ENCODE results near the gene SYNE1.

Gene SYNE1

GRCh38 chr6:152314483-152314832 lies 322.7 kb downstream of the SYNE1 start:
- DNase-seq (ENCODE audit: low read depth in 2 of 2) = no peak

DNA sequence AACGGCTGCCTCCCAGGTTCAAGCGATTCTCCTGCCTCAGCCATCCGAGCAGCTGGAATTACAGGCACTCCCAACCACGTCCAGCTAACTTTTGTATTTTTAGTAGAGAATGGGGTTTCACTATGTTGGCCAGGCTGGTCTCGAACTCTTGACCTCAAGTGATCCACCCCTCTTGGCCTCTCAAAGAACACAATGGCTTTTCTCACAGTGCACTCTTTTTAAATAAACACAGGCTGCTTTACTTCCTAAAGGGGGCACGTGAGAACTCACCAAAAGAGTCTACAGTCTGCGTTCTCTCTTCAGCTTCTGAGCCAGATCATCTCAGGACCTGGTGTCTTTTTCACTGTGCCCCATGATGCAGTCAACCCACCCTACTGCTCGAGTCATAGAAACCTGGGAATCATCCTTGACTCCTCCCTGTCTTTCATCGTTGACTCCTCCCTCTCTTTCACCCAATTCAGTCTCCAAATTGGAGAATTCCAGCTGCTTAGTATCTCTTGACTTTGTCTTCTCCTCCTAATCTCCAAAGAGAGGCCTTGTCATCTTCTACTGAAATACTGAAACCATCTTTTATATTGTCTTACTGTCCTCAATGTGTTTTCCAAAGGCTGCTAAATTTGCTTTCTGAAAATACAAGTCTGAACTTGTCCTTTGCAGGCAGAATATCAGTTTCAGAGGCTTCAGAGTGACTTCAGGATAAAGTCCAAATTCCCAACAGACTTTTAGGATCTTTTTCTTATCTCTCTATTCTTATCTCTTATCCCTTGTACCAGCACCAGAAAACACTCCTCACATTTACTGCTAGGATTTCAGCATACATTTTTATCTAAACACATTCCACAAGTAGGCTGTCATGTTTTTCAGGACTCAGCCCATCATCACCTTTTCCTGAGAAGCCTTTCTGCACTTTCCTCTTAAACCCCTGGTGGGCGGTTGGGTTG lies 323.4 kb downstream of the SYNE1 start:
- DNase-seq (ENCODE audit: low read depth in 2 of 2) = no peak

DNA sequence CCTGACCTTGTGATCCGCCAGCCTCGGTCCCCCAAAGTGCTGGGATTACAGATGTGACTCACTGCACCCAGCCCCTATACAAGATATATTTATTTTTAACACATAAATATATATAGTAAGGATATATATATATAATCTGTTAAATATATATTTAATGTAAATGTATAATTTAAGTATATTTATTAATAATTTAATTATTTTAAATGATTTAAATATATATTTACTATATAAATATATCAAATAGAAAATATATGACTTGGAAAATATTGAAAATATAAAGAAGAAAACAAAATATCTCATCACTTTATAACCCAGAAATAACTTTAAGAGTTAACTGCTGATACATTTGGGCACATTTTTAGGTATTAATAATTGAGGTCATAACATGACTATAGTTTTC lies 324.7 kb downstream of the SYNE1 start:
- no peak for DNase-seq (ENCODE audit: low read depth in 2 of 2)

DNA sequence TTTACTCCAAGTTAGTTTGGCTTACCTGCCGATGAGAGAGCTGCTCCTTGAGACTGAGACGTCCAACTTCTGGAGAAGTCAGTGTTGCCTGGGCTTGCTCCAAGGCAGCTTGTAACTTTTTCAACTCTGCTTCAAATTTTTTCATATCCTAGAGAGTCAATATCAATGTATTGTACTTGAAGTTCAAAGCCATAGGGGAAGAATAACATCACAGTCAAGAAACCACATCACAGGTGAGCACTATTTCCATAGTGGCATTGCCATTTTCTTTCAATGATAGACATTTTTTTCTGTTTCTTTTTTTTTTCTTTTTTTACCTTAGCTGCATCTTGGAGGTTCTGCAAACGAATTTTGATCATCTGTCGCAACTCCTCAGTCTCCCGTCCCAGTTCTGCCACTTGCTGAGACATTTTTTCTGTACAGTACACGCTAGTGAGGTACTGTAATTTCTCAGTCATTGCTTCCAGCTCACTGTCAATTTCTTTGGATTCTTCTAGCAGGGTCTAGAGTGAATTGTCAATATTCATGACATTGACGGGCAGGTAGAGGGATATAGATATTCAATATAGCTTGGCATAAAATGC lies 326.7 kb downstream of the SYNE1 start:
- DNase-seq (ENCODE audit: low read depth in 2 of 2) = no peak

- DNase-seq (ENCODE audit: low read depth in 2 of 2) = peak; percentile 44 to 55
These were observed 327.5 kb downstream of the SYNE1 start for GRCh38 chr6:152309648-152310047.

DNA sequence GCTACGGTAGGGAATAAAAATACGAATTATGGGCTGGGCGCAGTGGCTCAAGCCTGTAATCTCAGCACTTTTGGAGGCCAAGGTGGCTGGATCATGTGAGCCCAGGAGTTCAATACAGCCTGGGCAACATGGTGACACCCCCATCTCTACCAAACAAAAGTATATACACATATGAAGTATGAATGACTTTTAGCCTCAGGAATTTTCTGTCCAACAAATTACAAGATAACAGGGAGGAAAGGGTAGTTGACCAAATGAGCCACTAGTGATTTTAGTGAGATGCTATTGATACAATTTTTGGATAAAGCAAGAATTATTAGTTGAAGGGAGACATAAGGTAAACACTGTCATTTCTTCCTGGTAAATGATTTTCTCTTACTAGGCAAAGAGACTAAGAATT lies 328.2 kb downstream of the SYNE1 start:
- no peak for DNase-seq (ENCODE audit: low read depth in 2 of 2)

- no peak for DNase-seq (ENCODE audit: low read depth in 2 of 2)
These were observed 328.9 kb downstream of the SYNE1 start for GRCh38 chr6:152308306-152308705.

- no peak for DNase-seq (ENCODE audit: low read depth in 2 of 2)
These were observed 331.5 kb downstream of the SYNE1 start for GRCh38 chr6:152305672-152306071.

DNA sequence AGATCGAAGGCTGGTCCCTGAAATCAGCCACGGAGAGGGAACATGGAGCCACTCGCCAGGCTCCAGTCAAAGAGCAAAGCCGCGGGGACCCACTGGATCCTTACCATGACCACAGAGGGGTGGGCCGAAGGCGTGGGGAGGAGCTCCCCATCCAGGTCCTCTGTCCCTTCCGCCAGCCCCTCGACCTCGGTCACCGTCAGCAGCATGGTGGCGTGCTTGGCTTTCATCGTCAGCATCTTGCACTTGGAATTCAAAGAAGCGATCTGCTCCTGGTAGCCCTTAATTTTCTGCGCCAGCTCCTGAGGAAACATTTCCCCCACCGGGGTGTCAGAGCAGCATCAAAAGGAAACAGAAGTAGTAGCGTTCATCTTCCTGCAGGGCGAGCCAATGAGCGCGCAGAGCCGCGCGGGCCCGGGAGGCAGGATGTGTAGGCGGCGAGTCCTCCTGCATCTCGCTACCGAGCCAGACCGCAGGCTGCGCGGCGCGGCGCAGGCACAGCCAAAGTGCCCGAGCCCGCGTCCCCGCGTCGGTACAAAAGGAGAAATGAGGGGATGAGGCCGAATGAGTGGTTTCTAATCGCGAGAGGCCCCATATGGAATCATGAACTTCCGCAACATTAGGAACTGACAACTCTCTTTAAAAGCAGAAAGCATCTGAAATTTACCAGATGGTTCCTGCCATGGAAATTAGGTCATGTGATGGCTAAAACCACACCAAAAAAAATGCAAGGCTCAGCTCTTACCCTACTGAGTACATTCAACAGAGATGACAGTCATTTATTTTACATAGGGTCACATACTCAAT lies 335.2 kb downstream of the SYNE1 start:
- peak; percentile 79 to 89 for DNase-seq (ENCODE audit: low read depth in 2 of 2)

GRCh38 chr6:152301021-152301764 lies 336.0 kb downstream of the SYNE1 start:
- DNase-seq (ENCODE audit: low read depth in 2 of 2) = no peak

DNA sequence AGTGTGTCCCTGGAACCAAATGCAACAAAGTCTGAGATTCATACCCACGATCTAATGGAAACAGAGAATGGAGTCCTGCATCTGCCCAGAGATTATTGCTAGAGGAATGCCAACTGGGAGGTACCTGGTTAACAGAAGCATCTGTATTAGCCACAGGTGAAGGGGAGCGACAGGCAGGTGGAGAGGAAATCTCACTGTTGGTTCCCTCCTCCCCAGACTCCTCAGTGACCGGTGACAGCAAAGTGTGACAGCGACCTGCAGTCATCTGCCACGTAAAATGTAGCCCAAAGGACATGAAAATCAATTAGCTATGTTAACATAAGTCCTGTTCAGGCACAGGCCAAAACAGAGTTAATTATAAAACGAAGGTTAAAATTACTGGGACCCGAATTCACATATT lies 336.6 kb downstream of the SYNE1 start:
- no peak for DNase-seq (ENCODE audit: low read depth in 2 of 2)

- no peak for DNase-seq (ENCODE audit: low read depth in 2 of 2)
These were observed 338.1 kb downstream of the SYNE1 start for GRCh38 chr6:152298848-152299735.

- no peak for DNase-seq (ENCODE audit: low read depth in 2 of 2)
These were observed 339.0 kb downstream of the SYNE1 start for GRCh38 chr6:152298055-152298647.

DNA sequence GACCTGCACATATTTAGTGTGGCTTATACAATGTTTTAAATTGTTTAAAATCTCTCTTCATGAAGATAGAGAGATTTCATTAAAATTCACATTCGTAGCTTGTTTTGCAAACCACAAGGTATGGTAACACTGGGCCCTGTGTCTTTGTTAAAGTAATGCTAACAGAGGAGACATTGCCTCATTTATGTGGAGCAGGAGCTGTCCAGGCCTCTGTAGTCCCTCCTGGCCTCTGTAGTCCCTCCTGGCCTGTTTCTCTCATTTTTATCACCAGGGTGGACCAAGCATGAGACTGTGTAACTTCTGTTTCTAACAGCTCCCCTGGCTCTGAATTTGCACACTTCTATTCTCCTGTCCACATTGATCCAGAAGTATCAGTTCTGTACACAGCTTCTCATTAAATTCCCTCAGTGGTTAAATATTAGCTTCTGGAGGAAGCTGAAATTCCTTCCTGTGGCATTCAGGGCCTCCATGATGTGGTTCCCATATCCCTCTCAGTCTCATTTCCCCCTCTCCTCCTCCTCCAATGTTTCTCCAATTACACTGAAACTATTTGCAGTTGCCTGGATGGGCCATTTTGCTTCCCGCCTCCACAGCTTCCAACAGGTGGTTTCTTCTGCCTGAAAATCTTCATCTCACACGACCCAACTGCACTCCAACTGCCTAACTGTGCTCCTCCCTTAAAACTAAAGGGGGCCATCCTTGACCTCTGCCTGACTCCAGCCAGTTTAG lies 340.4 kb downstream of the SYNE1 start:
- no peak for DNase-seq (ENCODE audit: low read depth in 2 of 2)

- no peak for DNase-seq (ENCODE audit: low read depth in 2 of 2)
These were observed 341.2 kb downstream of the SYNE1 start for GRCh38 chr6:152295920-152296319.

- DNase-seq (ENCODE audit: low read depth in 2 of 2) = no peak
These were observed 341.8 kb downstream of the SYNE1 start for GRCh38 chr6:152295346-152295745.

DNA sequence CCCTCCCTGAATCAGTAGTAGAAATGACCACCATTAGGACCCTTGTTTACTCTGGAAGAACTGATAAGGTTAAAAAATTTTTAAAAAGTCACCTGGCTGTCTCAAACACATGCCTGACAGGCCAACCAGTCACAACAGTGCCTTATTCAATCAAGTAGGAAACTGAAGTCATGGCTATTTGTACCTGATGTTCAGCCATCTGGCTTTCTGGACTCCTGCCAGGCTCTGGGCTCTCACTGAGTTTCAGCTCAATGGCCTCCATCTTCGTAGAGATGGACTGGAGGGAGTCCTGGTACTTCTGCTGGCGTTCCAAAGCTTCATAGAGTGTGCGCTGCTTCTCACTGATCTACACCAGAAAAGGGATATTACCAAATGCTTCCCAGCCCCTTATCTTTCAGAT lies 343.8 kb downstream of the SYNE1 start:
- no peak for DNase-seq (ENCODE audit: low read depth in 2 of 2)

- no peak for DNase-seq (ENCODE audit: low read depth in 2 of 2)
These were observed 344.6 kb downstream of the SYNE1 start for GRCh38 chr6:152292555-152292954.

DNA sequence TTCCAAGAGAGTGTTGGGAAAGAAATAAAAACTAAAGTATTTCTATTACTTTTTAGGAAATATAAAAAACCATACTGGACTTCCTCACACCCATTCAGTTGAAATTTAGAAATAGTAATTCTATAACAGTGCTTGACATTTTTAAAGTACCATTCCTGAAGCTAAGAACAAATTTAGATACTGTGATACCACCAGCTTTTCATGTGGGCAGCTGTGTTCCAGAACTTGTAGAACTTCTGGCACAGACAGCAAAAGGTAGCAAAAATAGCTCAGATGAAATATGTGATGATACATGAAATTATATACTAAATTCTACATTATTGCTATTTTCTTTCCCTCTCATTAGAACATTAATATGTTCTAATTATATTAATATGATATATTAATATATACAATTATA lies 346.5 kb downstream of the SYNE1 start:
- no peak for DNase-seq (ENCODE audit: low read depth in 2 of 2)

DNA sequence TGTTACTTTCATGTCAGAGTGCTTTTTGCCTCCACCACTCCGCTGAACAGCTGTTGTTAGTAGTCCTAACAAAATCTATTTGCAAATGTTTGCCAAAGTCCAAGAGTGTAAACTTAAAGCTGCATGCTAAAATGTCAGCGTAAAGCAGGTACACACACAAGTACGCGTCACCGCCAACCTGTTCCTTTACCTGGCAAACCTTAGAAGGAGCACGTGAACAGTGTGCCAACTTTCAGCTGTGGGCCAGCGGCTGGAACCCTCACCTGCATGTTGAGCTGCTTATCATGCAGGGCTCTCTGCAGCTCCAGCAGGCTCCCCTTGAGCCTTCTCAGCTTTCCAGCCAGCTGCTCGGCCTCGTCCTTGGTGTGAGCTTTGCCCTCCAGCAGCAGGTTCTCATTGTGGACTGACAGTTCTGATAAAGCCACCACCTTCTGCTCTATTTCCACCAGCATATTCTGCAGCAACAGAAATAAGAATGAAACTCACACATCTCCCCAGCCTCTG lies 359.3 kb downstream of the SYNE1 start:
- DNase-seq (ENCODE audit: low read depth in 2 of 2) = no peak

Data from stimulated activated CD4-positive, alpha-beta T cell treated with anti-CD3 and anti-CD28 coated beads, Interleukin-4, amount 100 ng/mL, for 48 hours (primary cell).